Psoas muscle (tissue), 8 donors: ENCODE measurements around the gene IQCM. TPM values are rescaled to one million over a fixed set of nuclear protein-coding genes. Genes with fewer than 3 reads are reported as not detected.

ENCODE experiments used
- ATAC-seq, 4 donors: fragments of 200-7000 bp; cut with Tn5 transposase; one replicate each; pipeline ENCODE4 v1.9.1; 2020; ENCODE audit warnings: moderate library complexity in 3 of 4, mild to moderate bottlenecking in 2 of 4
- DNase-seq, 2 donors: peaks; one replicate each; pipeline ENCODE4 v3.0.0-alpha.2; 2020
- H3K27ac ChIP-seq: fragments of 200-600 bp; one replicate; pipeline ENCODE4 v1.8.0; 2022
- H3K27me3 ChIP-seq, 3 donors: fragments of 200-600 bp in 1 of 3; one replicate each; pipeline versions ENCODE4 v1.6.1 to v1.8.0; 2013 to 2022; ENCODE audit warnings: low read length in 2 of 3, mild to moderate bottlenecking in 2 of 3, moderate library complexity in 1 of 3; ENCODE audit not compliant: insufficient read depth in 3 of 3
- H3K36me3 ChIP-seq, 2 donors: fragments of 200-600 bp in 1 of 2; one replicate each; pipeline versions ENCODE4 v1.6.1 to v1.8.0; 2013 to 2022; ENCODE audit warnings: low read depth in 1 of 2, mild to moderate bottlenecking in 1 of 2, moderate library complexity in 1 of 2; ENCODE audit not compliant: insufficient read depth in 1 of 2
- H3K4me1 ChIP-seq: fragments of 200-600 bp; one replicate; pipeline ENCODE4 v1.8.0; 2022
- H3K4me3 ChIP-seq: fragments of 200-600 bp; one replicate; pipeline ENCODE4 v1.8.0; 2022; ENCODE audit warnings: mild to moderate bottlenecking
- H3K9me3 ChIP-seq: fragments of 200-600 bp; one replicate; pipeline ENCODE4 v1.8.0; 2022
- CTCF ChIP-seq: fragments of 200-600 bp; IDR thresholded peaks from one replicate; pipeline ENCODE4 v1.8.0; 2022; ENCODE audit warnings: antibody characterized with exemption
- WGBS, 3 donors: extraction: QIAGEN DNeasy Blood & Tissue Kit; methylation state at CpG; one replicate each; pipeline versions ENCODE4 v1.1.6 to v1.1.7; 2013; 5-methylcytosine and 5-hydroxymethylcytosine counted together
- intact Hi-C, 2 donors: fragments of 100-400 bp; cut with DNase I; formaldehyde crosslinking; loops; one replicate each; pipeline versions ENCODE4 v1.11.0 to v1.14.2; 2022
- polyA plus RNA-seq, 3 donors: library from polyadenylated mRNA; stranded (reverse); fragments of 200-250 nt; gene quantifications; one replicate each; pipeline ENCODE4 v1.2.3, GENCODE V29; 2013
- total RNA-seq, 4 donors: library from RNA; stranded (reverse); fragmentation: NEBNext Ultra II Directional in 2 of 4; extraction: Animal tissue kit (Norgen Biotek cat#: 25700) in 2 of 4; gene quantifications; one replicate each; pipeline versions ENCODE4 v1.2.1 to v1.2.4, GENCODE V29; 2021 to 2023
- donor health status: healthy with polysubstance abuse.
- donor health status: DM: no; HTN: no; CAD: no; lungs with moderate emphysema.
- donor health status: Bipolar disorder and iron deficiency.
- donor health status: healthy.
- donor health status: DM: yes; HTN: yes; CAD: no.
- donor health status: DM: no; HTN: no; CAD: no.
- donor health status: DM: no; HTN: no; CAD: no.
- donor health status: DM: yes; HTN: yes; CAD: no.

Gene IQCM
- total and polyA plus RNA-seq, 7 donors, result 1.1 TPM; not detected in 6

GRCh38 chr4:149785696-149786431, 29.8 kb downstream of the IQCM start:
- H3K27ac ChIP-seq, result no peak overlapping the region
- no peak overlapping the region for H3K4me3 ChIP-seq
- ATAC-seq (no peak), DNase-seq (no peak)
- 70 to 82% (median 81%) methylated on average over 1 of the region's 1 CpG for WGBS, 3 donors
- H3K27me3 ChIP-seq, result no peaks in the 10 kb centered on the region
- no peaks in the 10 kb centered on the region for H3K36me3 ChIP-seq
- H3K9me3 ChIP-seq, result no peaks in the 10 kb centered on the region
- no peaks in the 10 kb centered on the region for H3K4me1 ChIP-seq
- intact Hi-C loops, result no loop called here
- TF ChIP-seq CTCF, result no peak

GRCh38 chr4:149784018-149784417, 31.6 kb downstream of the IQCM start:
- WGBS, 3 donors, result 88 to 90% (median 90%) methylated on average over 2 of the region's 2 CpGs
- no peaks in the 10 kb centered on the region for H3K4me1 ChIP-seq
- no peak for ATAC-seq
- intact Hi-C loops, result no loop called here
- no peaks in the 10 kb centered on the region for H3K36me3 ChIP-seq
- TF ChIP-seq CTCF, result no peak
- DNase-seq, result no peak
- no peak overlapping the region for H3K4me3 ChIP-seq
- H3K27me3 ChIP-seq, result no peaks in the 10 kb centered on the region
- no peaks in the 10 kb centered on the region for H3K9me3 ChIP-seq
- no peak overlapping the region for H3K27ac ChIP-seq

- no peak overlapping the region for H3K27ac ChIP-seq
- intact Hi-C loops, result no loop called here
- no peaks in the 10 kb centered on the region for H3K36me3 ChIP-seq
- TF ChIP-seq CTCF, result no peak
- 58 to 63% (median 60%) methylated on average over 3 of the region's 3 CpGs for WGBS, 3 donors
- DNase-seq (no peak), ATAC-seq (no peak)
- H3K4me3 ChIP-seq, result no peak overlapping the region
- H3K27me3 ChIP-seq, result no peaks in the 10 kb centered on the region
- no peaks in the 10 kb centered on the region for H3K9me3 ChIP-seq
- H3K4me1 ChIP-seq, result no peaks in the 10 kb centered on the region
Observed at GRCh38 chr4:149781150-149781549, 34.5 kb downstream of the IQCM start.

- Histone ChIP-seq H3K9me3 (no peaks in the 10 kb centered on the region), H3K27ac (no peak overlapping the region), H3K4me1 (no peaks in the 10 kb centered on the region), H3K4me3 (no peak overlapping the region), H3K27me3 (no peaks in the 10 kb centered on the region), H3K36me3 (no peaks in the 10 kb centered on the region)
- intact Hi-C loops, result no loop called here
- WGBS, 3 donors, result 60 to 77% (median 71%) methylated on average over 2 of the region's 2 CpGs
- no peak for TF ChIP-seq CTCF
- no peak for ATAC-seq
- no peak for DNase-seq
Observed at GRCh38 chr4:149768477-149768876, 47.2 kb downstream of the IQCM start.

- Histone ChIP-seq H3K36me3 (no peaks in the 10 kb centered on the region), H3K27ac (no peak overlapping the region), H3K9me3 (no peaks in the 10 kb centered on the region), H3K4me3 (no peak overlapping the region), H3K4me1 (no peaks in the 10 kb centered on the region), H3K27me3 (no peaks in the 10 kb centered on the region)
- no peak for TF ChIP-seq CTCF
- ATAC-seq (no peak), DNase-seq (no peak)
- intact Hi-C loops, result no loop called here
- 80 to 96% (median 83%) methylated on average over 1 of the region's 1 CpG for WGBS, 3 donors
Observed at GRCh38 chr4:149766135-149766534, 49.5 kb downstream of the IQCM start.
